GM18508 (cell line): ENCODE measurements around the gene AP2A2.

Source experiments
- ATAC-seq: cut with Tn5 transposase; IDR thresholded peaks from one replicate; pipeline ENCODE4 v1.9.1; 2021; ENCODE audit warnings: moderate number of reproducible peaks; ENCODE audit not compliant: insufficient read depth, unreplicated experiment

Gene AP2A2

GRCh38 chr11:1036931-1037330, 111.3 kb downstream of the AP2A2 start:
- ATAC-seq: no peak

GRCh38 chr11:1037506-1038055, 111.9 kb downstream of the AP2A2 start:
- ATAC-seq: no peak

DNA sequence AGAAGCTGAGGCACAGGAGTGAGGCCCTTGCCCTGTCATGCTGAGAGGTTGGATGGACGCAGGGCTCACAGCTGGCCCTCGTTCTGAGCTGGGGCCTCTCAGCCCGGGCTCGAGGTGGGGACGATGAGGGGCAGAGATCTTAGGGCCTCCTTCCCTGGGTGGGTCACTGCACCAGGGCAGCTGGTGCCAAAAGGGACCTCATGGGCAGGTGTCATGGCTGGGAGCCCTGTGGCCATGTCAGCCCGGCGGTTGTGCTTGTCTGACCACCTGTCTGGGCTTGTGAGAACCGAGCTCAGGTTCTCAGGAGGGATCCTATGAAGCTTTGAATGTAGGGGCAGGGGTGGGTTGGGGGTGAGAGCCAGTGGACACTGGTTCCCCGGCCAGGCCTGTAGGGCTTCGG, 112.7 kb downstream of the AP2A2 start:
- no peak for ATAC-seq

DNA sequence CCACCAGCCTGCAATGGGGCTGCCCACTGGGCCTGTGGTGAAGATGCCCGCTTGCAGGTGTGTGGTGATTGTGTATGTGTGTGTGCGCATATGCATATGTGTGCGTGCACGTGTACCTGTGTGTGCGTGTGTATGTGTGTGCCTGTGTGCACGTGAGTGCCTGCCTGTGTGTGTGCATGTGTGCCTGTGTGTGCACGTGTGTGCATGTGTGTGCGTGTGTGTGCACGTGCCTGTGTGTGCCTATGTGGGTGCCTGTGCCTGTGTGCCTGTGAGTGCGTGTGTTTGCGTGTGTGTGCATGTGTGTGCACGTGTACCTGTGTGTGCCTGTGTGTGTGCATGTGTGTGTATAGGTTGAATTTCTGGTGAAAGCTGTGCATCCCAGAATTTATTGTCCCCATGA, 113.3 kb downstream of the AP2A2 start:
- no peak for ATAC-seq

DNA sequence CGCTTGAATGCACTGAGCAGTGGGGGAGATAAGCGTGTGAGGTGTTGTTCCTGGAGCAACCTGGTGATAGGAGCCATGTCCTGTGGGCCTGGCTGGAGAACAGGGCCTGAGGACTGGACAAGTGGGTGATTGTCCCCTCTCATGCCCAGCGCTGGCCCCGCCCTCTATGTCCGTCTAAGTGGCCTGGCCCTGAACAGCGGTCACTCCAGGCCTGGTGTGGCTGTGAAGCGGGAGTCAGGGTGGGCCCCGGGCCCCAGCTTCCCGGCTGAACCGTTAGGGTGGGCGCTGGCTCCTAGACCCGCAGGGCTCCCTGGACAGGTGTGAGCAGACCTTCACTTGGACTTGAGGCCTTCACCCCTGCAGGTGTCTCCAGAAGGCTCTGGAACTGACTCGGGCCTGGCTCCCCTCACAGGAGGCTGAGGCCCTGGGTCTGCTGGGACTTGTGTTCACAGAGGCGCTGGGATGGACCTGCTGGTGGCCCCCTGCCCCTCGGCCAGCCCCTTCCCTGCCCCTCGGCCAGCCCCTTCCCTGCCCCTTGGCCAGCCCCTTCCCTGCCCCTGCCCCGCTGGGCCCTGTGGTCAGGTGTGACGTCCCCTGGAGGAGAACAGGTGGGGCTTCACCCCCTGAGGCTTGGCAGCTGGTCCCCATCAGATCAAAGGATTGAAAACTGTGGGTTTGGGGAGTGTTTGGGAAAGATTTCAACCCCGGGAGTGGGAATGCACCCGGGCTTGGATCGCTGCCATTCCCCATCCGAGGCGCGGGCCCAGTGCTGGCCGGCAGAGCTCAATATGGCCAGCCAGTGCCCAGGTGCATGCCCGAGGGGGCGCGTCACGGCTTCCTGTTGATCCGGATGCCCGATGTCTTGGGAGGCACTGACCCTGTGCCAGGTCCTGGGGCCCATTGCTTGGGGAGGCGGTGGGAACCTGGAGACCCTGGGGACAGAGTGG, 114.1 kb downstream of the AP2A2 start:
- ATAC-seq: no peak

DNA sequence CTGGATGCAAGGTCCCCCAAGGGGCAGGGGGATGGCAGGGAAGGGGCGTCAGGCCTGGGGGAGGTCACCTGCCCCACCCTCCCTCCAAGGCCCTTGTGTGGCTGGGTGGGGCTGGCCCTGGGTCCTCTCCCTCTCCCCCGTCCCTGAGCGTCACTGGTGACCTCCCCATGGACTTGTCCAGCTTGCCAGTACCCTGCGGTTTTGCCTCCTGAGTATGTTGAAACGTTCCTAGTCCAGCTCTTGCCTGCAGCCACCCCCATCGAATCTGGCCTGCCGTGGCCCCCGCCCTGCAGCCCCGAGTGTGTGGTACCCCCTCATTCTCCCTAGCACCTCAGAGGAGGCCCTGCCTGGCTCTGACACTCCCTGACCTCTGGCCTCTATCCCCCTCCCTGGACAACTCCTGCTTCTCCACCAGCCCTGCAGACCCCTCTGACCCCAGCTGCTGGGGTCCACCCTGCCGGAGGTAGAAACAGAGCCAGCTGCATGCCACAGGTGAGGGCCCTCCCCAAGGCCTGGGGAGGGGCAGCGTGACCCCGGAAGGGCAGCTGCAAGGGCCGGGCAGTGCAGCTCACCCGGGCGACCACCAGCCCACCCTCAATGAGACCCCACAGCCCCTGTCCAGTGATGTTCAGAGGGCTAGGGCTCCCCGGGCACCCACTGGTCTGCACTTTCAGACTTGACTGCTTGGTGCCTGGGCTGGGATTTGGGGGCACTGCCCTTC, 114.9 kb downstream of the AP2A2 start:
- no peak for ATAC-seq

DNA sequence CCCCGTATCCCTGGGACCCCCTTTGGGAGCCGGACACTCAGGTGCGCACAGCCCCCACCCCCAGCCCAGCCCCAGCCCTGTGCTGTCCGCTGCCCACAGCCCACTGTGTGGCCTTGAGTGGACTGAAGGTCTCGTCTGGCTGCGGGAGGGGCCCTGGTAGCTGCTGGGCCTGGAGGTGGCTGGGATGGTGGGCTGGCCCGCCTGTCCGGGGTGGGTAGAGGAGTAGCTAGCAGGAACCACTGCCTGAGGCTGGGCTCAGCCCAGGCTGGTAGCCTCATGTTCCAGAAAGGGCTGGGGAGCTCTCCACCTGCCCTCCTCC, 115.4 kb downstream of the AP2A2 start:
- ATAC-seq: no peak

DNA sequence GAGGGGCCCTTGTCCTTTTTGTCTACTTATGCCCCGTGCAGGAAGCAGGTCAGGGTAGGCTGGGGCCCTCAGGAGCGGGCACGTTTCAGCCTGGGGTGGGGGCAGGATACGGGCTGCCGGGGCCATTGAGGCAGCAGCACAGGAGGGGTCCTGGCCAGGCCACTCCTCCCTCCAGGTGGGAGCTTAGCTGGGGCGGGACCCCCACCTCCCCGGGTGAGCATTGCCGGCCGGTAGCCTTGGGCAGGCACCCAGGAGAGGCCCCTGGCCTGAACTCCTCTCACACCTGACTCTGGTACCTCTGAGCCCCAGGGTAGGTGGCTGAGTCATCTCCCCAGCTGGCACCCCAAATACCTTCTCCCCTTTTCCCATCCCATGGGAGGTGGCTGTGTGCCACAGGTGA, 115.8 kb downstream of the AP2A2 start:
- no peak for ATAC-seq

DNA sequence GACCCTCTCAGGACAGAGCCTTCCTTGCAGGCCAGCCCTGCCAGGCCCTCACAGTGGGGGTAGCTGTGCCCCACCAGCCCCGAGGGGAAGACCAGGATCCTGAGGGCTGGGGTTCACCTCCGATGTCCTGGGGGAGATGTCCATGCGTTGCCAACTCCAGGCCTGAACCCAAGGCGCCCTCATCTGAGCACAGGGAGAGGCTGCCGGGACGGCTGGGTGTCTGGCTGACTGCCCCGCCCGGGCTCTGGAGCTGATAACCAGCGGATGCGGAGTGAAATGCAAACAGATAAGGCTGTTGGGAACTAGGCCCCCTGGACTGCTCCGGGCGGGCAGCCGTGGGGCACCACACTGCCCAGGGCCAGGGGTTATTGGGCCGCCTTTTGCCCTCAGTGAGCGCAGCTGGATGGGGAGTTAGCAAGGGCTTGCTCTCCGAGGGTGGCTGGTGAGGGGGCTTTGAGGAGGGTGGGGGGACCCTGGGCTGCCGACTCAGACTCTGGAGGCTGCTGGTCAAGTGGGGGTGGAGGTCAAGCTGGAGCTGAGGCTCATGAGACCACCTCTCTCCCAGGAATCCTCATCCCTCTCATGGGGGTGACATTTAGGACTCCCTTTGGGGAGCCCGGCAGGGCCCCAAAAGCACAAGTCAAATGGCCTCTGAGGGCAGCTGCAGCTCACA, 116.4 kb downstream of the AP2A2 start:
- ATAC-seq: no peak

GRCh38 chr11:1042626-1043562, 117.2 kb downstream of the AP2A2 start:
- no peak for ATAC-seq

- ATAC-seq: no peak
Observed at GRCh38 chr11:1043563-1044096, 118.0 kb downstream of the AP2A2 start.

GRCh38 chr11:1044160-1044559, 118.5 kb downstream of the AP2A2 start:
- ATAC-seq: no peak

DNA sequence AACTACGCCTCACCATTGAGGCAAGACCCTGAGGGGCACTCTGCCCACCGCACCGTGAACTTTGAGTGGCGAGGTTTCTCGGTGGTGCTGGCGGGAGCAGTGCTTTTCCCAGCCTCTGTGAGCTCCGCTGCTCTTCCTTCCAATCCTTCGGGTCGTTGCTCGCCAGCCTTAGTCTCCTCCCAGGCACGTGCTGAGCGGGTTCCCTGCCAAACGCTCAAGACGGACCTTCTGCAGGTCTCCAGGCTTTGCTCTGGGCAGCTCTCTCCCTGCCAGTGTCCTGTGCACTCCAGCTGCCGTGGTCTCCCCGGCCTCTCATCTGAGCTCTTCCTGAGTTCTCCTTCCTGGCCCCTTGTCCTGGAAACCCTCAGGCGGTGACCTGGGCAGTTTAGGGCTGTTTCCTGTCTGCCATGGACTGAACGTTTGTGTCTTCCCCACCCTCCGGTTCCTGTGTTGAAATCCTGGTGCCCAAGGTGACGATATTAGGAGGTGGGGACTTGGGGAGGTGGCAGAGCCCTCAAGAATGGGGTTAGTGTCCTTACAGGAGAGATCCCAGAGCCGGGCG, 122.0 kb downstream of the AP2A2 start:
- no peak for ATAC-seq

DNA sequence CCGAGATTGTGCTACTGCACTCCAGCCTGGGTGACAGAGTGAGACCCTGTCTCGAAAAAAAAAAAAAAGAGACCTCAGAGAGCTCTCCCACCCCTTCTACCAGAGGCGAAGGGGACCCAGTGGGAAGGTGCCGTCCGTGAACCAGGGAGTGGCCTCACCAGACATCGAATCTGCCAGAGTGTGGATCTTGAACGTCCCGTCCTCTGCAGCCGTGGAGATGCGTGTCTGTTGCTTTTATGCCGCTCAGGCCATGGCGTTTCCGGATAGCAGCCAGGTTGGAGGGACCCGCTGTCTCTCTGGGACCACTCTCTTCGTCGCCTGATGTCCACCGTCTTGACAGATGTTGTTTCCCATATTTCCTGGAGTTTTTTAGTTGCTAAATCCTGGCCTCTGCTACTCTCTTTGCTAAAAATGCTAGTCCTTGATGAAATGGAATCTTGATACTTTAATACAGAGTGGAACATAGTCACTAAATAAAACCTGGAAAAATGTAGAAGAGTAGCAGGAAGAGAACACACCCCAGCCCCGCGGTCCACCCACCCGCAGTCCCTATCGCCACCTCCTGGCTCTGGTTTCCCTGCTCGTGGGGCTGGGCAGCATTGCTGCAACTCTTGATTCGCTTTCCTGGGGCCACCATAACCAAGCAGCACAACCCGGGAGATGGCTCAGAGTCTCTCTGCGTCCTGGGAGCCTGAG, 122.9 kb downstream of the AP2A2 start:
- no peak for ATAC-seq

DNA sequence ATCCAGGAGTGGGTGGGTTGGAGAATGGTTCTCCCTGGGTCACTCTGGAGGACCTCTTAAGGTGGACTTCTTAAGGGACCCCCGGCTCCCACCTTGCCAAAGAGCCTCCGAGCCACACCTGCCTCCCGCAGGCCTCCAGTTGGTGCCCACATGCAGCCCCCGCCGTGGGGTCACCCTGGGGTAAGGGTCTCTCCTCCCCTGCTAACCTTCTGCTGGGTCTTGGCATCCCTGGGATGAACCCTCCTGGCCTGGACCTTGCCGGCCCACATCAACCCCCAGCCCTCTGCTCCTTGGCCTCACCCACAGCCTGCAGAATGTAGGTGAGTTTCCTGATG, 123.4 kb downstream of the AP2A2 start:
- ATAC-seq: no peak

DNA sequence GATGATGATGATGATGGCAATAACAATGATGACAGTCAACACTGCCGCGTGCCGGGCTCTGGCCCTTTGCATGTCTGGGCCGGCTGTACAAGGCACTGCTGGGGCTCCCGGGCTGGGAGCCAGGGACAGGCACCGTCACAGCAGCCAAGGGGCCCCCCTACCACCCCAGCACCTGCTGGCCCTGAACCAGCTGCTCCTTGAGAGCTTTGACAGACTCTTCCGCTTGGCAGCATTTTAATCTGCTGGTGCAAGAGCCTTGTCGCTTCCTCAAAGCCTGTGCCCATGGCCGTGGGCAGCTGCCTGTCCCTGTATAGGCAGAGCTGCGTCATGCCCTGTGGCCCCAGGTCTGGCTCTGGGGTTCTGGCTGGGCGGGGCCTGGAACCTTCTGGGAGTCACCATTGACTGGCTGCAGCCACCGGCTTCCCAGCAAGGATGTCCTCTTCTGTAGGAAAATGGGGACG, 123.8 kb downstream of the AP2A2 start:
- ATAC-seq: no peak

GRCh38 chr11:1049911-1050580, 124.4 kb downstream of the AP2A2 start:
- ATAC-seq: no peak
